B cell (primary cell): ENCODE results near the gene LRP1. TPM values are rescaled to one million over a fixed set of nuclear protein-coding genes. Genes with fewer than 3 reads are reported as not detected.

ENCODE experiments used
- ATAC-seq: fragments of 200-7000 bp; cut with Tn5 transposase; one replicate; pipeline ENCODE4 v1.10.0; 2021; ENCODE audit warnings: low read depth, mild to moderate bottlenecking, moderate number of reproducible peaks, moderate library complexity
- CTCF ChIA-PET: fragments of 350-600 bp; sonication (Branson Sonifier 250); formaldehyde crosslinking; loops from one replicate; lab custom pipeline; 2021; ENCODE audit warnings: antibody characterized with exemption, inconsistent platforms; lab: Charles Lee
- POLR2A ChIA-PET: fragments of 350-600 bp; sonication (Branson Sonifier 250); formaldehyde crosslinking; loops from one replicate; lab custom pipeline; 2021; ENCODE audit warnings: antibody characterized with exemption; lab: Charles Lee
- DNase-seq: peaks from one replicate; pipeline ENCODE4 v3.0.0; 2013
- H2AFZ ChIP-seq: 2 replicates; pipeline ENCODE4 v1.6.1; 2012; ENCODE audit warnings: mild to moderate bottlenecking, low read depth, low read length; ENCODE audit not compliant: insufficient read depth, poor library complexity, severe bottlenecking
- H3K27ac ChIP-seq, 2 donors: 1 replicate in 1 of 2; 2 replicates in 1 of 2; pipeline ENCODE4 v1.5.1; 2012 to 2013; ENCODE audit warnings: low read length in 2 of 2, mild to moderate bottlenecking in 2 of 2, moderate library complexity in 1 of 2
- H3K27me3 ChIP-seq, 4 experiments: fragments of 200-600 bp in 1 of 4; sonication (generic) in 1 of 4; replicated peaks in 1 of 4; 1 replicate in 2 of 4; 2 replicates in 2 of 4; pipeline versions ENCODE4 v1.6.1 to v1.7.0; 2013 to 2016; ENCODE audit warnings: low read length in 3 of 4, mild to moderate bottlenecking in 2 of 4, mixed read lengths in 1 of 4, moderate library complexity in 1 of 4; ENCODE audit not compliant: insufficient read depth in 4 of 4, control insufficient read depth in 3 of 4; ENCODE audit errors: control extremely low read depth in 1 of 4
- H3K36me3 ChIP-seq, 2 experiments: replicated peaks in 1 of 2; 1 replicate in 1 of 2; 2 replicates in 1 of 2; pipeline versions ENCODE4 v1.6.1 to v1.7.1; 2013; ENCODE audit warnings: low read length in 1 of 2; ENCODE audit not compliant: insufficient read depth in 2 of 2, control insufficient read depth in 1 of 2; ENCODE audit errors: control extremely low read depth in 1 of 2, extremely low read depth in 1 of 2
- H3K4me1 ChIP-seq, 2 donors: fragments of 200-600 bp in 1 of 2; sonication (generic) in 1 of 2; 1 replicate in 1 of 2; 2 replicates in 1 of 2; pipeline versions ENCODE4 v1.5.1 to v1.6.1; 2013 to 2017; ENCODE audit warnings: low read length in 2 of 2; ENCODE audit not compliant: control insufficient read depth in 2 of 2, insufficient read depth in 2 of 2
- H3K4me2 ChIP-seq: replicated peaks from 2 replicates; pipeline ENCODE3; 2012; ENCODE audit warnings: mild to moderate bottlenecking, low read depth, low read length; ENCODE audit not compliant: poor library complexity, severe bottlenecking
- H3K4me3 ChIP-seq, 5 experiments: fragments of 200-600 bp in 1 of 5; sonication (generic) in 1 of 5; 1 replicate in 3 of 5; 2 replicates in 2 of 5; pipeline versions ENCODE4 v1.5.1 to v1.7.0; 2011 to 2016; ENCODE audit warnings: low read length in 4 of 5, mild to moderate bottlenecking in 4 of 5, low read depth in 2 of 5, control low read depth in 1 of 5, moderate library complexity in 1 of 5; ENCODE audit not compliant: insufficient read depth in 1 of 5; ENCODE audit errors: control extremely low read depth in 1 of 5, extremely low read depth in 1 of 5
- H3K79me2 ChIP-seq: fragments of 200-600 bp; sonication (generic); one replicate; pipeline ENCODE4 v1.6.0; 2016; ENCODE audit warnings: low read length; ENCODE audit not compliant: control insufficient read depth, insufficient read depth
- H3K9ac ChIP-seq: fragments of 200-600 bp; sonication (generic); 2 replicates; pipeline ENCODE4 v1.6.1; 2017; ENCODE audit warnings: mild to moderate bottlenecking, low read length, moderate library complexity
- H3K9me3 ChIP-seq, 3 donors: one replicate each; pipeline versions ENCODE4 v1.6.1 to v1.7.1; 2013; ENCODE audit warnings: low read length in 2 of 3; ENCODE audit not compliant: control insufficient read depth in 2 of 3, insufficient read depth in 1 of 3; ENCODE audit errors: control extremely low read depth in 1 of 3
- H4K20me1 ChIP-seq: 2 replicates; pipeline ENCODE4 v1.6.0; 2012; ENCODE audit warnings: mild to moderate bottlenecking, low read length; ENCODE audit not compliant: insufficient read depth, control insufficient read depth, poor library complexity, severe bottlenecking
- H3K27ac Mint-ChIP-seq: one replicate; pipeline ENCODE4 v1.8.0; 2021; ENCODE audit warnings: mixed read lengths
- H3K27me3 Mint-ChIP-seq: one replicate; pipeline ENCODE4 v1.8.0; 2021; ENCODE audit warnings: mixed read lengths
- H3K4me1 Mint-ChIP-seq: one replicate; pipeline ENCODE4 v1.8.0; 2021; ENCODE audit warnings: mixed read lengths
- H3K4me3 Mint-ChIP-seq: one replicate; pipeline ENCODE4 v1.8.0; 2021; ENCODE audit warnings: mixed read lengths
- H3K9me3 Mint-ChIP-seq: one replicate; pipeline ENCODE4 v1.8.0; 2022; ENCODE audit warnings: mixed read lengths; ENCODE audit not compliant: insufficient read depth
- CTCF ChIP-seq: fragments of 200-600 bp; IDR thresholded peaks from one replicate; pipeline ENCODE4 v1.8.0; 2022; ENCODE audit warnings: antibody characterized with exemption, mild to moderate bottlenecking
- EZH2 ChIP-seq: IDR thresholded peaks from 2 replicates; pipeline ENCODE4 v1.6.1; 2012; ENCODE audit warnings: borderline replicate concordance, low read depth, mild to moderate bottlenecking, moderate library complexity, low read length; ENCODE audit not compliant: insufficient read depth, poor library complexity, severe bottlenecking
- WGBS: methylation state at CpG from one replicate; pipeline ENCODE4 v1.1.5; 2013; ENCODE audit warnings: missing lambda C conversion rate; ENCODE audit not compliant: insufficient coverage; 5-methylcytosine and 5-hydroxymethylcytosine counted together
- intact Hi-C: fragments of 100-400 bp; cut with micrococcal nuclease; formaldehyde crosslinking; loops from one replicate; pipeline ENCODE4 v1.10.0; 2022
- polyA plus RNA-seq: library from polyadenylated mRNA; depleted of rRNA; stranded (reverse); fragments of >200 nt; gene quantifications from 2 replicates; pipeline ENCODE4 v1.2.3, GENCODE V29; 2012
- total RNA-seq, 2 donors: library from RNA; stranded (reverse); fragments of 120-200 nt in 1 of 2; gene quantifications; 1 replicate in 1 of 2; 2 replicates in 1 of 2; pipeline versions ENCODE4 v1.2.3 to v1.2.4, GENCODE V29; 2013 to 2022

Gene LRP1
- total and polyA plus RNA-seq, 2 donors (not counting 1 experiment from before 2014, with no cell fraction given): 2.0 to 4.1 TPM

- intact Hi-C loops: no loop called here
- ChIA-PET CTCF (interaction anchor here (0.5 to 2.4 kb wide), 8 partner anchors 14 to 236 kb away, joined by 3 to 9 read pairs (median 3); partner anchors contain the start of gene LRP1), POLR2A (no interaction called here)
- Mint-ChIP-seq H3K4me1 (peaks cover 5% of the 10 kb centered on the region), H3K27me3 (no peaks in the 10 kb centered on the region), H3K4me3 (no peak overlapping the region), H3K9me3 (no peaks in the 10 kb centered on the region), H3K27ac (no peak overlapping the region)
- Histone ChIP-seq H4K20me1 (no peaks in the 10 kb centered on the region), H3K27me3 (no peaks in the 10 kb centered on the region), H3K4me3 (no peak overlapping the region), H3K79me2 (no peaks in the 10 kb centered on the region), H3K9ac (no peak overlapping the region), H3K9me3 (no peaks in the 10 kb centered on the region), H2AFZ (no peak overlapping the region), H3K4me2 (no peak overlapping the region), H3K27ac (no peak overlapping the region), H3K4me1 (peaks cover 0 to 6% of the 10 kb centered on the region in 2 donors), H3K36me3 (no peaks in the 10 kb centered on the region)
- 86% methylated on average over 21 of the region's 21 CpGs for WGBS
- TF ChIP-seq CTCF (no peak), EZH2 (no peak)
- no peak for ATAC-seq
- no peak for DNase-seq
Observed at GRCh38 chr12:57187222-57188089, 59.2 kb downstream of the LRP1 start.

GRCh38 chr12:57188090-57188425, 59.8 kb downstream of the LRP1 start:
- peaks cover 1% of the 10 kb centered on the region for H3K4me1 Mint-ChIP-seq
- Histone ChIP-seq H3K36me3 (no peaks in the 10 kb centered on the region), H3K4me1 (peaks cover 0 to 2% of the 10 kb centered on the region in 2 donors), H3K4me3 (no peak overlapping the region), H3K4me2 (no peak overlapping the region), H3K9ac (no peak overlapping the region), H3K9me3 (no peaks in the 10 kb centered on the region), H4K20me1 (no peaks in the 10 kb centered on the region), H2AFZ (no peak overlapping the region), H3K27me3 (no peaks in the 10 kb centered on the region), H3K27ac (no peak overlapping the region), H3K79me2 (no peaks in the 10 kb centered on the region)
- H3K27ac Mint-ChIP-seq: no peak overlapping the region
- ChIA-PET CTCF (interaction anchor here (1.0 to 2.4 kb wide), 5 partner anchors 15 to 118 kb away, joined by 3 to 9 read pairs (median 7); partner anchors contain the start of gene LRP1), POLR2A (no interaction called here)
- ATAC-seq: no peak
- 94% methylated on average over 7 of the region's 8 CpGs for WGBS
- H3K9me3 Mint-ChIP-seq: no peaks in the 10 kb centered on the region
- no peak for TF ChIP-seq EZH2
- intact Hi-C loops: no loop called here
- H3K4me3 Mint-ChIP-seq: no peak overlapping the region
- DNase-seq: no peak
- no peaks in the 10 kb centered on the region for H3K27me3 Mint-ChIP-seq
